ENCODE data around the gene CARS1. TPM values are rescaled to one million over a fixed set of nuclear protein-coding genes. Genes with fewer than 3 reads are reported as not detected.
A peak's percentile ranks its signal among the peaks of the same experiment; 100 is the strongest.

The CARS1 gene
- polyA plus RNA-seq, 1 of the 3 experiments (the other 2 are of a cell fraction) = 52.1 TPM

- 47% methylated on average over 9 of the region's 17 CpGs for WGBS (ENCODE audit: low lambda C conversion rate)
- no peaks in the 10 kb centered on the region for H3K9me2 ChIP-seq
- no peaks in the 10 kb centered on the region for H3K9me3 ChIP-seq
- H3K36me3 ChIP-seq (replicated peaks in 1 of 2; ENCODE audit: control insufficient read depth in 1 of 2, insufficient read depth in 2 of 2, low read length in 1 of 2) = peaks cover 13 to 58% of the 10 kb centered on the region in 2 experiments
- H3K79me2 ChIP-seq (ENCODE audit: insufficient read depth) = no peaks in the 10 kb centered on the region
- no peak overlapping the region for H3K9ac ChIP-seq
- peak; percentile 88 for DNase-seq
- peak overlapping the region; percentile 58 for H3K4me2 ChIP-seq
- H3K4me1 ChIP-seq (ENCODE audit: control insufficient read depth in 1 of 2, insufficient read depth in 2 of 2, low read depth in 1 of 2, low read length in 1 of 2) = peaks cover 19 to 43% of the 10 kb centered on the region in 2 experiments
- CTCF ChIA-PET = interaction anchor here (1.0 to 2.5 kb wide), 6 partner anchors 19 to 91 kb away, joined by 3 to 13 read pairs (median 7); no protein-coding TSS in a partner anchor
- H4K20me1 ChIP-seq (ENCODE audit: insufficient read depth) = no peaks in the 10 kb centered on the region
- POLR2A ChIA-PET = interaction anchor here (0.8 to 2.0 kb wide), 4 partner anchors 9 to 16 kb away, joined by 4 to 6 read pairs (median 4); partner anchors contain the start of gene NAP1L4
- peak overlapping the region; percentile 55 to 98 for H3K27ac ChIP-seq (ENCODE audit: low read depth in 2 of 2, low read length in 1 of 2)
- peaks cover 8% of the 10 kb centered on the region for H3F3A ChIP-seq (replicated peaks; ENCODE audit: insufficient read depth)
- no peaks in the 10 kb centered on the region for H3K27me3 ChIP-seq (ENCODE audit: insufficient read depth)
- no peak overlapping the region for H2AFZ ChIP-seq (ENCODE audit: low read depth)
- no peak overlapping the region; a peak in 1 of 4 replicates for H3K4me3 ChIP-seq (ENCODE audit: low read depth in 2 of 2, low read length in 1 of 2)
- TF ChIP-seq SMC3 (IDR thresholded peaks at IDR 0.05; ENCODE audit: low read depth, low read length) (peak; percentile 7; the same call in 1 of the 2 replicates), SIN3A (IDR thresholded peaks at IDR 0.05; ENCODE audit: borderline replicate concordance, low read depth, low read length) (peak; percentile 68; the same call in 1 of the 2 replicates), USF1 (IDR thresholded peaks at IDR 0.05; ENCODE audit: borderline replicate concordance, low read depth) (no peak), POLR2AphosphoS5 (IDR thresholded peaks at IDR 0.05; ENCODE audit: low read depth, low read length) (no peak), IRF3 (IDR thresholded peaks at IDR 0.05; ENCODE audit: low read depth, low read length) (no peak), RXRA (IDR thresholded peaks at IDR 0.05; ENCODE audit: borderline replicate concordance, low read depth) (no peak), FOSL2 (IDR thresholded peaks at IDR 0.05; ENCODE audit: borderline replicate concordance, low read depth) (no peak), ELF1 (IDR thresholded peaks at IDR 0.05) (no peak), EZH2phosphoT487 (IDR thresholded peaks at IDR 0.05; ENCODE audit: borderline replicate concordance, low read depth) (no peak), RAD21 (IDR thresholded peaks at IDR 0.05; ENCODE audit: low read length) (0 out of 2 replicates have a peak, but pooled peaks have one; percentile 12), JUND (IDR thresholded peaks at IDR 0.05) (no peak), RCOR1 (IDR thresholded peaks at IDR 0.05; ENCODE audit: low read length) (peak; percentile 69), RFX5 (IDR thresholded peaks at IDR 0.05; ENCODE audit: low read length) (no peak), MXI1 (IDR thresholded peaks at IDR 0.05; ENCODE audit: low read depth, low read length) (peak; percentile 58), GABPA (IDR thresholded peaks at IDR 0.05; ENCODE audit: low read depth) (no peak), EP300 (IDR thresholded peaks at IDR 0.05; ENCODE audit: borderline replicate concordance in 1 of 2, low read depth in 1 of 2, low read length in 1 of 2) (peak; percentile 32 to 40; a peak in 1 of 4 replicates), NFIC (IDR thresholded peaks at IDR 0.05; ENCODE audit: borderline replicate concordance) (peak; percentile 89), TEAD4 (IDR thresholded peaks at IDR 0.05; ENCODE audit: borderline replicate concordance, insufficient read depth) (no peak), CHD2 (IDR thresholded peaks at IDR 0.05; ENCODE audit: low read length, partially characterized antibody) (peak; percentile 73), NRF1 (IDR thresholded peaks at IDR 0.05; ENCODE audit: low read depth, low read length) (no peak), PBX3 (IDR thresholded peaks at IDR 0.05) (peak; percentile 35), TAF1 (IDR thresholded peaks at IDR 0.05; ENCODE audit: borderline replicate concordance, low read depth, low read length) (no peak), YY1 (IDR thresholded peaks at IDR 0.05; ENCODE audit: low read depth) (no peak), TCF12 (IDR thresholded peaks at IDR 0.05) (peak; percentile 64; the same call in 1 of the 2 replicates), USF2 (IDR thresholded peaks at IDR 0.05; ENCODE audit: borderline replicate concordance, low read depth, low read length) (no peak), MEF2A (IDR thresholded peaks at IDR 0.05; ENCODE audit: borderline replicate concordance, low read depth) (no peak), FOXJ3 (CRISPR knock-in tag; IDR thresholded peaks at IDR 0.05) (peak; percentile 89)
These were observed 56.9 kb downstream of the CARS1 start for GRCh38 chr11:3000032-3000961.
